ENCODE data around the gene CLEC17A. TPM values are rescaled to one million over a fixed set of nuclear protein-coding genes. Genes with fewer than 3 reads are reported as not detected.

CLEC17A gene
- total RNA-seq, 1 experiment from 2014 or later = not detected

GRCh38 chr19:14544047-14544446, 38.8 kb upstream of the CLEC17A start:
- Histone ChIP-seq H4K20me1 (ENCODE audit: insufficient read depth) (peaks cover 33% of the 10 kb centered on the region), H3K4me2 (no peak overlapping the region), H3K4me1 (replicated peaks; ENCODE audit: insufficient read depth) (no peaks in the 10 kb centered on the region), H3K27ac (no peak overlapping the region), H3K4me3 (no peak overlapping the region), H3K36me3 (ENCODE audit: low read depth) (no peaks in the 10 kb centered on the region; the same call in 1 of the 2 replicates), H3K9me2 (ENCODE audit: insufficient read depth) (no peaks in the 10 kb centered on the region), H3K79me2 (ENCODE audit: low read depth) (peaks cover 66% of the 10 kb centered on the region), H3K9me3 (ENCODE audit: insufficient read depth, low read depth) (no peaks in the 10 kb centered on the region), H3K27me3 (ENCODE audit: insufficient read depth, low read depth) (no peaks in the 10 kb centered on the region), H2AFZ (no peak overlapping the region), H3F3A (ENCODE audit: insufficient read depth, low read depth) (no peaks in the 10 kb centered on the region)
- no TSS peak for BruUV-seq (replicated peaks)
- TF ChIP-seq EZH2 (IDR thresholded peaks at IDR 0.05; ENCODE audit: low read depth) (no peak), CTCF (conservative IDR thresholded peaks at IDR 0.05) (no peak)
- intact Hi-C loops (cut with micrococcal nuclease; ENCODE audit: unreplicated experiment) = no loop called here
- CTCF ChIA-PET = no interaction called here
- POLR2A ChIA-PET (ENCODE audit: unreplicated experiment) = no interaction called here
- DNase-seq = no peak

- BruUV-seq (replicated peaks) = no TSS peak
- H3K27ac ChIP-seq = no peak overlapping the region
- no peak overlapping the region for H2AFZ ChIP-seq
- no peaks in the 10 kb centered on the region for H3K9me2 ChIP-seq (ENCODE audit: insufficient read depth)
- no peak overlapping the region for H3K4me2 ChIP-seq
- H3K9me3 ChIP-seq (ENCODE audit: insufficient read depth, low read depth) = no peaks in the 10 kb centered on the region
- TF ChIP-seq CTCF (conservative IDR thresholded peaks at IDR 0.05) (no peak), EZH2 (IDR thresholded peaks at IDR 0.05; ENCODE audit: low read depth) (no peak)
- peaks cover 2% of the 10 kb centered on the region for H3K4me1 ChIP-seq (replicated peaks; ENCODE audit: insufficient read depth)
- no peaks in the 10 kb centered on the region for H3K27me3 ChIP-seq (ENCODE audit: insufficient read depth, low read depth)
- no peak overlapping the region for H3K4me3 ChIP-seq
- DNase-seq = no peak
- CTCF ChIA-PET = interaction anchor here (0.7 kb wide), 1 partner anchor 652 kb away, joined by 4 read pairs; no protein-coding TSS in a partner anchor
- peaks cover 60% of the 10 kb centered on the region for H3K79me2 ChIP-seq (ENCODE audit: low read depth)
- POLR2A ChIA-PET (ENCODE audit: unreplicated experiment) = no interaction called here
- no peaks in the 10 kb centered on the region; the same call in 1 of the 2 replicates for H3K36me3 ChIP-seq (ENCODE audit: low read depth)
- intact Hi-C loops (cut with micrococcal nuclease; ENCODE audit: unreplicated experiment) = no loop called here
- peaks cover 28% of the 10 kb centered on the region for H4K20me1 ChIP-seq (ENCODE audit: insufficient read depth)
- H3F3A ChIP-seq (ENCODE audit: insufficient read depth, low read depth) = peaks cover 4% of the 10 kb centered on the region; the same call in 1 of the 2 replicates
Measured at GRCh38 chr19:14544977-14545715, 37.7 kb upstream of the CLEC17A start.

GRCh38 chr19:14545716-14546082, 37.2 kb upstream of the CLEC17A start:
- DNase-seq = no peak
- no peaks in the 10 kb centered on the region for H3K9me3 ChIP-seq (ENCODE audit: insufficient read depth, low read depth)
- no peak overlapping the region for H3K4me3 ChIP-seq
- POLR2A ChIA-PET (ENCODE audit: unreplicated experiment) = no interaction called here
- CTCF ChIA-PET = interaction anchor here (0.7 kb wide), 1 partner anchor 652 kb away, joined by 4 read pairs; no protein-coding TSS in a partner anchor
- peaks cover 7% of the 10 kb centered on the region for H3K4me1 ChIP-seq (replicated peaks; ENCODE audit: insufficient read depth)
- peaks cover 10% of the 10 kb centered on the region; the same call in 1 of the 2 replicates for H3F3A ChIP-seq (ENCODE audit: insufficient read depth, low read depth)
- peaks cover 59% of the 10 kb centered on the region for H3K79me2 ChIP-seq (ENCODE audit: low read depth)
- H3K27ac ChIP-seq = no peak overlapping the region
- no TSS peak for BruUV-seq (replicated peaks)
- no peak overlapping the region for H3K4me2 ChIP-seq
- H2AFZ ChIP-seq = no peak overlapping the region
- H3K36me3 ChIP-seq (ENCODE audit: low read depth) = no peaks in the 10 kb centered on the region; the same call in 1 of the 2 replicates
- intact Hi-C loops (cut with micrococcal nuclease; ENCODE audit: unreplicated experiment) = no loop called here
- no peaks in the 10 kb centered on the region for H3K9me2 ChIP-seq (ENCODE audit: insufficient read depth)
- no peaks in the 10 kb centered on the region for H3K27me3 ChIP-seq (ENCODE audit: insufficient read depth, low read depth)
- TF ChIP-seq EZH2 (IDR thresholded peaks at IDR 0.05; ENCODE audit: low read depth) = no peak
- no peak for TF ChIP-seq CTCF (conservative IDR thresholded peaks at IDR 0.05)
- peaks cover 29% of the 10 kb centered on the region for H4K20me1 ChIP-seq (ENCODE audit: insufficient read depth)
